ENCODE results near the gene NUMB. TPM values are rescaled to one million over a fixed set of nuclear protein-coding genes. Genes with fewer than 3 reads are reported as not detected.
"Not testable (repeated sequence)": the region's sequence is repeated elsewhere in the genome, so short reads cannot be mapped to it uniquely, and the experiment has no call there.

NUMB gene
- total and polyA plus RNA-seq, 2 donors (not counting 3 experiments of a cell fraction or from before 2014, with no cell fraction given) = 128 to 164 TPM

- no peaks in the 10 kb centered on the region for H4K20me1 ChIP-seq (replicated peaks; ENCODE audit: control insufficient read depth, extremely low read depth, insufficient read depth, low read length)
- no peaks in the 10 kb centered on the region for H3K27me3 ChIP-seq (ENCODE audit: control insufficient read depth in 2 of 2, insufficient read depth in 2 of 2, low read length in 2 of 2)
- H2AFZ ChIP-seq (ENCODE audit: low read depth, low read length) = no peak overlapping the region
- peaks cover 95% of the 10 kb centered on the region for H3K79me2 ChIP-seq (ENCODE audit: control insufficient read depth, insufficient read depth, low read length)
- peak; percentile 8 for FAIRE-seq
- BruUV-seq (replicated peaks) = no TSS peak
- dilution Hi-C loops (cut with MboI; ENCODE audit: extremely low pct_ligation_motif_present, low sequenced_read_pairs) = no loop called here
- DNase-seq (ENCODE audit: low read depth, low spot score) = peak; percentile 88
- TF ChIP-seq MYC (IDR thresholded peaks at IDR 0.05; ENCODE audit: low read depth, low read length) (no peak), POLR2AphosphoS5 (IDR thresholded peaks at IDR 0.05; ENCODE audit: insufficient read depth, low read depth, low read length) (peak; percentile 57), JUN (IDR thresholded peaks at IDR 0.05; ENCODE audit: borderline replicate concordance, insufficient read depth, insufficient read length, low read depth) (peak; percentile 91)
- peak overlapping the region; percentile 86 for H3K4me2 ChIP-seq (ENCODE audit: insufficient read depth, low read length)
- peaks cover 1 to 4% of the 10 kb centered on the region in 2 experiments for H3K36me3 ChIP-seq (ENCODE audit: control insufficient read depth in 2 of 2, extremely low read depth in 1 of 2, insufficient read depth in 2 of 2, low read length in 2 of 2)
- H3K9ac ChIP-seq (replicated peaks; ENCODE audit: extremely low read depth, insufficient read depth, low read length) = peak overlapping the region; percentile 70
- H3K9me3 ChIP-seq (replicated peaks; ENCODE audit: control insufficient read depth, insufficient read depth, low read length) = no peaks in the 10 kb centered on the region
- POLR2A ChIA-PET = no interaction called here
- intact Hi-C loops (cut with micrococcal nuclease) = loop anchor here (1.0 kb wide), 1 partner anchor 34 kb away; the partner anchor contains the start of gene NUMB
- peak overlapping the region in 1 of 3 experiments; percentile 34 for H3K4me3 ChIP-seq (replicated peaks in 1 of 3; ENCODE audit: insufficient read depth in 1 of 3, low read depth in 1 of 3, low read length in 3 of 3)
- CTCF ChIA-PET = interaction anchor here (0.6 to 1.4 kb wide), 4 partner anchors 39 to 129 kb away, joined by 3 to 5 read pairs (median 4); no protein-coding TSS in a partner anchor
- H3K27ac ChIP-seq (ENCODE audit: insufficient read depth, low read depth, low read length) = peak overlapping the region; percentile 92
- peaks cover 50% of the 10 kb centered on the region for H3K4me1 ChIP-seq (ENCODE audit: control insufficient read depth, extremely low read depth, insufficient read depth, low read length)
- no peaks in the 10 kb centered on the region for H3K9me1 ChIP-seq (replicated peaks; ENCODE audit: control insufficient read depth, extremely low read depth, insufficient read depth, low read length)
Measured at GRCh38 chr14:73424453-73424852, 33.9 kb downstream of the NUMB start.

- H3K4me3 ChIP-seq (replicated peaks in 1 of 3; ENCODE audit: insufficient read depth in 1 of 3, low read depth in 1 of 3, low read length in 3 of 3); H3K36me3 ChIP-seq (ENCODE audit: control insufficient read depth in 2 of 2, extremely low read depth in 1 of 2, insufficient read depth in 2 of 2, low read length in 2 of 2); H3K4me2 ChIP-seq (ENCODE audit: insufficient read depth, low read length); dilution Hi-C loops (cut with MboI; ENCODE audit: extremely low pct_ligation_motif_present, low sequenced_read_pairs); DNase-seq (ENCODE audit: low read depth, low spot score); POLR2A ChIA-PET; FAIRE-seq; H3K9me3 ChIP-seq (replicated peaks; ENCODE audit: control insufficient read depth, insufficient read depth, low read length); H3K27me3 ChIP-seq (ENCODE audit: control insufficient read depth in 2 of 2, insufficient read depth in 2 of 2, low read length in 2 of 2); BruUV-seq (replicated peaks); H4K20me1 ChIP-seq (replicated peaks; ENCODE audit: control insufficient read depth, extremely low read depth, insufficient read depth, low read length); H3K9me1 ChIP-seq (replicated peaks; ENCODE audit: control insufficient read depth, extremely low read depth, insufficient read depth, low read length); intact Hi-C loops (cut with micrococcal nuclease); H3K27ac ChIP-seq (ENCODE audit: insufficient read depth, low read depth, low read length); H3K9ac ChIP-seq (replicated peaks; ENCODE audit: extremely low read depth, insufficient read depth, low read length); H2AFZ ChIP-seq (ENCODE audit: low read depth, low read length): not testable (repeated sequence)
- CTCF ChIA-PET = interaction anchor here (0.8 to 1.1 kb wide), 2 partner anchors 20 to 37 kb away, joined by 3 read pairs; no protein-coding TSS in a partner anchor
- Histone ChIP-seq H3K4me1 (ENCODE audit: control insufficient read depth, extremely low read depth, insufficient read depth, low read length) (peaks cover 44% of the 10 kb centered on the region), H3K79me2 (ENCODE audit: control insufficient read depth, insufficient read depth, low read length) (peaks cover 89% of the 10 kb centered on the region)
Measured at GRCh38 chr14:73423092-73423491, 35.3 kb downstream of the NUMB start.

Measured in endothelial cell of umbilical vein (primary cell).